Measurements from ENCODE around the gene RABL6. TPM values are rescaled to one million over a fixed set of nuclear protein-coding genes. Genes with fewer than 3 reads are reported as not detected.
A peak's percentile ranks its signal among the peaks of the same experiment; 100 is the strongest.

The RABL6 gene
- total RNA-seq, 3 donors from 2014 or later, result 92.1 to 142 (median 112) TPM

- peak within 1 kb of the TSS; percentile 50 for H3K4me3 ChIP-seq
- peaks cover 21% of the 10 kb centered on the region for H3K4me1 ChIP-seq (ENCODE audit: low read depth)
- intact Hi-C loops (cut with DNase I, micrococcal nuclease), result no loop called here
- no peaks in the 10 kb centered on the region for H3K36me3 ChIP-seq (ENCODE audit: low read depth)
- TF ChIP-seq, protein P1, sequence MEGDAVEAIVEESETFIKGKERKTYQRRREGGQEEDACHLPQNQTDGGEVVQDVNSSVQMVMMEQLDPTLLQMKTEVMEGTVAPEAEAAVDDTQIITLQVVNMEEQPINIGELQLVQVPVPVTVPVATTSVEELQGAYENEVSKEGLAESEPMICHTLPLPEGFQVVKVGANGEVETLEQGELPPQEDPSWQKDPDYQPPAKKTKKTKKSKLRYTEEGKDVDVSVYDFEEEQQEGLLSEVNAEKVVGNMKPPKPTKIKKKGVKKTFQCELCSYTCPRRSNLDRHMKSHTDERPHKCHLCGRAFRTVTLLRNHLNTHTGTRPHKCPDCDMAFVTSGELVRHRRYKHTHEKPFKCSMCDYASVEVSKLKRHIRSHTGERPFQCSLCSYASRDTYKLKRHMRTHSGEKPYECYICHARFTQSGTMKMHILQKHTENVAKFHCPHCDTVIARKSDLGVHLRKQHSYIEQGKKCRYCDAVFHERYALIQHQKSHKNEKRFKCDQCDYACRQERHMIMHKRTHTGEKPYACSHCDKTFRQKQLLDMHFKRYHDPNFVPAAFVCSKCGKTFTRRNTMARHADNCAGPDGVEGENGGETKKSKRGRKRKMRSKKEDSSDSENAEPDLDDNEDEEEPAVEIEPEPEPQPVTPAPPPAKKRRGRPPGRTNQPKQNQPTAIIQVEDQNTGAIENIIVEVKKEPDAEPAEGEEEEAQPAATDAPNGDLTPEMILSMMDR (IDR thresholded peaks at IDR 0.05), result no peak
- DNase-seq, result peak; percentile 98 to 100 (median 99)
- no peaks in the 10 kb centered on the region for H3K9me3 ChIP-seq
- ATAC-seq, result peak; percentile 92
Observed at GRCh38 chr9:136885950-136886578, 78.3 kb downstream of the RABL6 start, which contains the start of gene TRAF2. TSS of gene TRAF2 (plus strand) at chr9:136886516. CDS start at chr9:136898741, 12,225 bp downstream.

DNA sequence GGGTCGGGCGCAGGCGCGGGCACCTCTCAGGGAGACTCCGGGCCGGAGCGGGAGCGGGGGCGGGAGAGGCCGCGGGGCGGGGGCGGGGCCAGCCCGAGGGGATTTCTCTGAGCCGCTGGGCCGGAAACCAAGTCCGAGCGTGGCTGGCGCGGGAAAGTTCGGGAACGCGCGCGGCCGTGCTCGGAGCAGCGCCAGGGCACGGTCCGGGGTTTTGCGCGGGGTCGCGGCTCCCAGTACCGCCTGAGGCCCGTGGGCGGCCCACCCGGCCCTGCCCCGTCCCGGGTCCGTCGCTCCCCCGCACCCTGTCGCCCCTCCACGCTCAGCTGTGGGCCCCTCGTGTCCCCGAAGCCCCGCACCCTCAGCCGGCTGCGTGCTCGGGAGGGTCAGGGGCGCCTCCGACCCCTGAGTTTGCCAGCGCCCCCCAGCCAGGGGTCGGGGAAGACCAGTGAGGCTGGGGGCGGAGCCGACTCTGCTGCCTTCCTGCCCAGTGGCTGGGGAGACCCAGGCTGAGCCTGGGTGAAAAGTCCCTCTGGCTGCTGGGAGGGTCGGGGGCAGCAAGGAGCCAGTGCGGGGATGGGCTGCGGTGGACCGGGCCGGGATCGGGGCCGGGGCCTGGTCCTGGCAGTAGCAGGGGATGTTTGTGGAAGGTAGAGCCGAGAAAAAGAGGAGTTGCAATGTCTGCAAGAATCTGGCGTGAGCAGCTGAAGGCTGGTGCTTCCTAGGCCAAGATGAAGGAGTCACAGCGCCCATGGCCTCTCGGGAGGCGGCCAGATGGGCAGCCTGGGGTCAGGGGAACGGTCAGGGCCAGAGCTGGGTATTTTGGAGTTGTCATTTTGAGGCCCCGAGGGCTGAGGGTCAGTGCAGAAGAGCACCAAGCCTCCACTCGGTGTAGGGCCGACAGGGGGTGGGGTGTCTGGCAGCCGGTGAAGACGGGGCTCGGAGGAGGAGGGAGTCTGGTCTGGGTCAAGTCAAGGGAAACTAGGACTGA lies 79.2 kb downstream of the RABL6 start:
- Histone ChIP-seq H3K4me3 (peak overlapping the region; percentile 50), H3K4me1 (ENCODE audit: low read depth) (peaks cover 15% of the 10 kb centered on the region), H3K9me3 (no peaks in the 10 kb centered on the region), H3K36me3 (ENCODE audit: low read depth) (no peaks in the 10 kb centered on the region)
- TF ChIP-seq, protein P1 (IDR thresholded peaks at IDR 0.05), result no peak
- intact Hi-C loops (cut with DNase I, micrococcal nuclease), result no loop called here
- ATAC-seq (peak; percentile 52), DNase-seq (peak; percentile 50 to 72 (median 67))

DNA sequence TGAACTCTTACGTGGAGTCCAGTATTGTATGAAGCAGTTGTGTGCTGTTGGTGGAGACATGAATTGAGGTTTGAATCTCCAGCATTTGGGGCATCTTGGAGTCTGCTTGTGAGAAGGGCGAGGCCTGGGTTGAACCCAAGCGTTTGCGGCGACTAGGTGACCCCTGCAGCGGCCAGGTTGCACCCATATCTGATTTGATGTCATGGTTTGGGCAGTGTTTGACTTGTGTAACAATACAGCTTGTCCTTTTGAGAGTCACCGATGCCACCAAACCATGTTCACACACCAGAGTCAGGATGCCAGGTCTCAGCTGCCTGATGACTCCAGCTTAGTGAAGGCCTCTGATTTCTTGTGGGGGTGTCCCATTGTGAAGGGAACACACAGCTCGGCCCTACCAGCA lies 80.7 kb downstream of the RABL6 start:
- ATAC-seq, result no peak
- TF ChIP-seq, protein P1 (IDR thresholded peaks at IDR 0.05), result no peak

GRCh38 chr9:136889858-136890257 lies 82.1 kb downstream of the RABL6 start:
- H3K4me1 ChIP-seq (ENCODE audit: low read depth), result peaks cover 10% of the 10 kb centered on the region
- no peak overlapping the region for H3K4me3 ChIP-seq
- H3K9me3 ChIP-seq, result no peaks in the 10 kb centered on the region
- intact Hi-C loops (cut with DNase I, micrococcal nuclease), result no loop called here
- DNase-seq, result no peak
- ATAC-seq, result no peak
- H3K36me3 ChIP-seq (ENCODE audit: low read depth), result no peaks in the 10 kb centered on the region
- TF ChIP-seq, protein P1 (IDR thresholded peaks at IDR 0.05), result no peak

More for the DNA sequence above, 80.7 kb downstream of the RABL6 start:
- intact Hi-C loops (cut with DNase I, micrococcal nuclease), result no loop called here
- no peak for DNase-seq
- peaks cover 10% of the 10 kb centered on the region for H3K4me1 ChIP-seq (ENCODE audit: low read depth)
- no peak overlapping the region for H3K4me3 ChIP-seq
- no peaks in the 10 kb centered on the region for H3K9me3 ChIP-seq
- no peaks in the 10 kb centered on the region for H3K36me3 ChIP-seq (ENCODE audit: low read depth)

- intact Hi-C loops (cut with DNase I, micrococcal nuclease), result no loop called here
- Histone ChIP-seq H3K9me3 (no peaks in the 10 kb centered on the region), H3K4me3 (no peak overlapping the region), H3K36me3 (ENCODE audit: low read depth) (no peaks in the 10 kb centered on the region), H3K4me1 (ENCODE audit: low read depth) (peaks cover 10% of the 10 kb centered on the region)
- no peak for DNase-seq
- ATAC-seq, result no peak
- TF ChIP-seq, protein P1 (IDR thresholded peaks at IDR 0.05), result no peak
Observed at GRCh38 chr9:136890661-136891060, 82.9 kb downstream of the RABL6 start.

Small RNA genes lying within 50 kb of the gene (microRNA-seq; reads per million reads assigned to microRNA genes)
- gene MIR4292, result not detected
- gene MIR4479, result 0.70 reads per million

Other genes with a start within 250 kb of the RABL6 start
- gene EGFL7, start 145.0 kb upstream of the RABL6 start, total RNA-seq, result 10 to 100 TPM; 15.9 to 43.4 (median 18.9) TPM
- gene AGPAT2, start 120.5 kb upstream of the RABL6 start, total RNA-seq, result 100 to 1,000 TPM; 113 to 296 (median 152) TPM
- 1 to 10 TPM; 1.0 to 10.0 (median 2.9) TPM for gene DIPK1B, start 95.4 kb upstream of the RABL6 start, total RNA-seq
- gene LCN10, start 65.0 kb upstream of the RABL6 start, total RNA-seq, result 1 to 10 TPM in 2 of 3 donors, under 1 TPM in 1; 0.12 to 5.1 (median 2.7) TPM
- 1 to 10 TPM; 1.0 to 8.5 (median 4.7) TPM for gene LCN6, start 59.4 kb upstream of the RABL6 start, total RNA-seq
- gene LCN8, start 49.7 kb upstream of the RABL6 start, total RNA-seq, result not detected
- 10 to 100 TPM in 1 of 3 donors, 1 to 10 TPM in 2; 1.6 to 17.2 (median 3.7) TPM for gene LCN15, start 43.4 kb upstream of the RABL6 start, total RNA-seq
- gene TMEM141, start 16.6 kb upstream of the RABL6 start, total RNA-seq, result 100 to 1,000 TPM; 110 to 373 (median 127) TPM
- 10 to 100 TPM in 1 of 3 donors, 1 to 10 TPM in 2; 4.0 to 38.0 (median 7.0) TPM for gene CCDC183, start 11.6 kb upstream of the RABL6 start, total RNA-seq
- gene AJM1, start 34.5 kb downstream of the RABL6 start, total RNA-seq, result 10 to 100 TPM in 2 of 3 donors, 1 to 10 TPM in 1; 7.4 to 21.6 (median 16.4) TPM
- 100 to 1,000 TPM in 2 of 3 donors, 10 to 100 TPM in 1; 96.4 to 163 (median 102) TPM for gene PHPT1, start 41.5 kb downstream of the RABL6 start, total RNA-seq
- gene MAMDC4, start 44.4 kb downstream of the RABL6 start, total RNA-seq, result 10 to 100 TPM; 15.4 to 43.8 (median 18.5) TPM
- gene EDF1, start 58.4 kb downstream of the RABL6 start, total RNA-seq, result 100 to 1,000 TPM; 311 to 445 (median 397) TPM
- gene TRAF2, start 78.6 kb downstream of the RABL6 start, total RNA-seq, result 10 to 100 TPM; 19.6 to 28.2 (median 21.1) TPM
- 100 to 1,000 TPM; 127 to 197 (median 142) TPM for gene FBXW5, start 136.8 kb downstream of the RABL6 start, total RNA-seq
- 10 to 100 TPM in 2 of 3 donors, 1 to 10 TPM in 1; 3.2 to 15.4 (median 10.4) TPM for gene C8G, start 137.3 kb downstream of the RABL6 start, total RNA-seq
- gene LCN12, start 144.3 kb downstream of the RABL6 start, total RNA-seq, result 10 to 100 TPM in 1 of 3 donors, 1 to 10 TPM in 2; 6.8 to 10.7 (median 7.6) TPM
- gene PTGDS, start 169.6 kb downstream of the RABL6 start, total RNA-seq, result 10 to 100 TPM in 2 of 3 donors, 1 to 10 TPM in 1; 2.5 to 45.4 (median 16.1) TPM
- gene LCNL1, start 175.0 kb downstream of the RABL6 start, total RNA-seq, result under 1 TPM in 2 of 3 donors, not detected in 1; 0.17 to 0.76 TPM
- 10 to 100 TPM; 32.0 to 39.9 (median 34.1) TPM for gene PAXX, start 184.5 kb downstream of the RABL6 start, total RNA-seq
- gene CLIC3, start 188.6 kb downstream of the RABL6 start, total RNA-seq, result 1 to 10 TPM in 1 of 3 donors, under 1 TPM in 2; 0.82 to 1.9 (median 0.99) TPM
- 10 to 100 TPM; 20.1 to 77.2 (median 48.0) TPM for gene ABCA2, start 220.3 kb downstream of the RABL6 start, total RNA-seq
- gene FUT7, start 224.1 kb downstream of the RABL6 start, total RNA-seq, result under 1 TPM in 2 of 3 donors, not detected in 1; 0.14 to 0.27 TPM
- gene NPDC1, start 238.2 kb downstream of the RABL6 start, total RNA-seq, result 100 to 1,000 TPM in 1 of 3 donors, 10 to 100 TPM in 2; 78.6 to 177 (median 83.0) TPM
- 10 to 100 TPM in 2 of 3 donors, 1 to 10 TPM in 1; 7.7 to 26.8 (median 10.7) TPM for gene ENTPD2, start 246.1 kb downstream of the RABL6 start, total RNA-seq